Memory B cell (primary cell): ENCODE measurements around the gene PMPCA.

Experiments
- ATAC-seq: fragments of 150-1000 bp; cut with Tn5 transposase; 2 replicates; pipeline ENCODE4 v1.10.0; 2021; ENCODE audit warnings: low read depth, mild to moderate bottlenecking, moderate library complexity
- DNase-seq, 2 donors: peaks; one replicate each; pipeline ENCODE4 v3.0.0; 2022; ENCODE audit warnings: low spot score in 2 of 2
- H3K27ac Mint-ChIP-seq: one replicate; pipeline ENCODE4 v1.8.0; 2022; ENCODE audit warnings: mild to moderate bottlenecking, moderate library complexity, mixed read lengths
- H3K27me3 Mint-ChIP-seq: one replicate; pipeline ENCODE4 v1.8.0; 2022; ENCODE audit warnings: mixed read lengths
- H3K36me3 Mint-ChIP-seq: one replicate; pipeline ENCODE4 v1.8.0; 2022; ENCODE audit warnings: mild to moderate bottlenecking, mixed read lengths
- H3K4me1 Mint-ChIP-seq: one replicate; pipeline ENCODE4 v1.8.0; 2022; ENCODE audit warnings: mixed read lengths
- H3K4me3 Mint-ChIP-seq: one replicate; pipeline ENCODE4 v1.8.0; 2022; ENCODE audit warnings: mild to moderate bottlenecking, moderate library complexity, mixed read lengths
- H3K9me3 Mint-ChIP-seq: one replicate; pipeline ENCODE4 v1.8.0; 2022; ENCODE audit warnings: mixed read lengths

PMPCA gene

DNA sequence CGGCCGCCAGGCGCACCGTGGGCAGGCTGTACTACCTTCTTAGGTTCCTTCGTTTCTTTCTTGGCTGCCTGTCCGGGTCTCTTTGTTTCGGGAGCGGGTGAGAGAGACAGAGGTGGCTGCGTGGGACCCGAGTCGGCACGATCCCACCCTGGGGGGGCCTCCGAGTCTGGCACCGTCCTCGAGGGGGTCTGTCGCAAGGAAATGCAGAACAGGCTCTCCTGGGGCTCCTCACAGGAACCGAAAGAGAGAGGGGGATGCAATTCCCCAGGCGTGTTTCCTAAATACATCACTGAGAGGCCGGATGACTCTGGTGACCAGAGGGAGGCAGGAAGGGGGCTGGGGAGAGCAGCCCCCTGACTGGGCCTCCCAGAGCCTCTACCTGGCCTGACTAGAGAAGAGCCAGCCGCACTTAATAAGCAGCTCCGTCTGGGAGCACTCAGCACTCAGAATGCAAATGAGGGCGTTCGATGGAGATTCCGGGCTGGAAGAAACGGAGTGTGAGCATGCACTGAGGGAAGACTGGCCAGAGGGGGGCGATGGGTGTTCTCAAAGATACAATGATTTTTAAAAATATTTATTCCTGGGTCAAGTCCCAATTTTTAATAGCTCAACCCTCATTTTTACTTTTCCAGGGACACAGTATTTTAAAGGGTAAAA is 40.9 kb downstream of the PMPCA start:
- Mint-ChIP-seq H3K9me3 (no peaks in the 10 kb centered on the region), H3K27ac (no peak overlapping the region), H3K27me3 (no peaks in the 10 kb centered on the region), H3K4me1 (peaks cover 4% of the 10 kb centered on the region), H3K36me3 (peaks cover 38% of the 10 kb centered on the region), H3K4me3 (no peak overlapping the region)
- ATAC-seq = no peak
- no peak for DNase-seq

DNA sequence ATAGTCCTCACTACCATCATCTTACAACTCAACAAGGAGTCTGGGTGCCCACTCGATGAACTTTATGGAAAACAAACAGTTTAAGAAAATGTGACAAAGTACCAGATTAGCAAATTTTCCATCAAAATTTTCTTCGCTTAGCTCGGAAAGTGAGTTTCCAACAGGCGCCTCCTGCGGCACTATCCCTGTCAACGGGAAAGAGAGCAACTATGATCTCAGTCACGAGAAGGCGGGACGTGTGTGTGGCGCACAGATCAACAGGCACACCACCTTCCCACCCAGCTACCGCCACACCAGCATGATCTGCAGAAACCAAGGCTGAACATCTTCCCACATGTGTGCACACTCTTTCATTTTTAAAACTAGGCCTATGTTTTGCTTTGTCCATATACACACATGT is 42.9 kb downstream of the PMPCA start:
- Mint-ChIP-seq H3K9me3 (no peaks in the 10 kb centered on the region), H3K27ac (no peak overlapping the region)
- ATAC-seq = no peak

DNA sequence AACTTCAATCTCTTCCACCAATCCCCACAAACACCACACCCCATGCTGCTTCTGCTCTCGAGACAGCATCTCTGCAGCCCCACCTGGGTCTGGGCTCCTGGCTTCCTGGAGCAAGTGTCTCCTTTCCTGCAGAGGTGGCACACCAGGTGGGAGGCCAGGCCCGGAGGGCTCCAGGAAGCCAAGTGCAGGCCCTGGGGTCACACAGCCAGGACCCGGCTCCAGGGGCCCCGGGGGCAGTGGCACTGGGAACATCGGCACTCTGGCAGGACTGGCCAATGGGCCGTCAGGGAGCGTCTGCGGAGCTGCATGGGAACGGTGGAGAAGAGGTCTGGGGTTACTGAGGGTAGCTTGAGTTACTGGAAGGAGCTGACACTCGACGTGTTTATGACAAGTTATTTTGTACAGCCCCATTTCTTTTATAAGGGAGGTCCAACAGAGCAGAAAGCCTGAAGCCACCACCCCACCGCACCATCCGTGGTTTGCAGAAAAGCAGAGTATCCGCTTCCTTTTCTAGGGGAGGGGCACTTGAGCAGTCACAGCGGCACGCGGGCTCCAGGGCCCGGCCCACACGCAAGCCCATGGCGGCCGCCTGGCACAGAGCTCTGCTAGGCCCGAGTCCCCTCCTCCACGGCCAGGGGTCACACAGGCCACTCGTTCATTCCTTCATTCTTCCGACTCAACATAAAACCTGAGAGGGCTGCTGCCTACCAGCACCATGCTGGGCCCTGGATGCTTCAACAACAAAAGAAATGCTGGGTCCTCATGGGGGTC is 43.8 kb downstream of the PMPCA start:
- Mint-ChIP-seq H3K4me1 (peaks cover 2% of the 10 kb centered on the region), H3K27ac (peak overlapping the region; percentile 53), H3K36me3 (peaks cover 32% of the 10 kb centered on the region), H3K27me3 (no peaks in the 10 kb centered on the region), H3K4me3 (no peak overlapping the region), H3K9me3 (no peaks in the 10 kb centered on the region)
- DNase-seq (no peak), ATAC-seq (no peak)

More for the DNA sequence above, 42.9 kb downstream of the PMPCA start:
- DNase-seq = no peak
- Mint-ChIP-seq H3K4me3 (no peak overlapping the region), H3K4me1 (peaks cover 2% of the 10 kb centered on the region), H3K36me3 (peaks cover 29% of the 10 kb centered on the region), H3K27me3 (no peaks in the 10 kb centered on the region)

DNA sequence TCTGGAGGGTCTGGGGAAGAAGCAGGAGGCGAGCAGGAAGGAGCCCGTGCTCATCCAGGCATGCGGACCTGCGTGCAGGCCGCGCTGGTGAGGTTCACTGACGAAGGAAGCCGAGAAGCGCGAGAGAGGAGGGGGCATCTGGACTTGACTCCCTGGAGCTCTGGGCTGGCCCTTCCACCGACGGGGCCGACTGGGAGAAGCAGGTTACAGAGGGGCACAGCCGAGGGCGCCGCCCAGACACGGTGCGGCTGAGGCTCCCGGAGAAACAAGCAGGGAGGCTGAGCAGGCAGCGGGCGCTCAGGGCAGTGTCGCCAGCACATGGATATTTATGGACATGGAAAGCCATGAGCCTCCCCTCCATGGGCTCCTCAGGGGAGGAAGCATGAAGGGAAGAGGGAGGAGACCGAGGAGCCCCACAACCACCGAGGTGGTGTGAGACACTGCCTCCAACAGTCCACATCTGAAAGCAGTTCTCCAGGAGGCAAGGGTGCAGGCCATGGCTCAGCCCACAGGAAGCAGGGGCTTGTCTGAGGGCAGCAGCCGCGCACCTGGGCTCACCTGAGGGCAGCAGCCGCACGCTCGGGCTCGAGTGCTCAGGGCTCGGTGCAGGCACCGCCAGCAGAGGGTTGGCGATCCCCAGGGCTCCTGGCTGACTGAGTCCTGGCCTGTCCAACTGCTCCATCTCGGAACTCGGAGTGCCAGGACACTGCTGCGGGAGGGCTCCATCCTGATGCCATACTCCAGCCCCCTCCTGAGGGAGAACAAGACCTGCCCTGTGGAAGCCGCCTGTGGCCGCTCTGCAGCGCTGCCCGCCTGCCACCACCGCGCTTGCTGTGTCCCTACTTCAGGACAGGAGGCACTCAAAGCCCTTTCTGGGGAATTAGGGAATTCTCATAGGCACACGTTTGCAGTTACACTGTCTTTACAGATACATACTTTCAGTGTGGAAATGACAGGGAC is 44.9 kb downstream of the PMPCA start:
- Mint-ChIP-seq H3K36me3 (peaks cover 33% of the 10 kb centered on the region), H3K4me3 (no peak overlapping the region), H3K4me1 (peaks cover 2% of the 10 kb centered on the region), H3K27me3 (no peaks in the 10 kb centered on the region), H3K9me3 (no peaks in the 10 kb centered on the region), H3K27ac (peak overlapping the region; percentile 53)
- ATAC-seq = no peak
- no peak for DNase-seq

DNA sequence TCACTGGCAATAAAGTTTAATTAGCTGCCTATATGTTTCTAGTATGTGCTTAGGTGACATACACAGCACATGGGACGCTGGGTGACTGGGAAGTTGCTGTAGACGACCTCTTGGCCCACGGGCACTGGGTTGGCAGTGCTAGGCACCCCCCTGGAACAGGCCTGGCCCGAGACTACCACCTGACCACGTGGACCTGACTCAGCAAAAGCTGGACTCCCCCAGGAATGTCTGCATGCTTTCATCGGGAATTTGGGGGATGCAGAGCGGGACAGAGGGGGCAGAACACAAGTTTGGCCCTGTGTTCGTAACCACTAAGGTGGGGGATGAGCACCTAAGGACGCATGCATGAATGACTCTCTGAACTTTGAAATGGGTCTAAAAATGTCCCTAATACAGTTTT is 45.8 kb downstream of the PMPCA start:
- Mint-ChIP-seq H3K27me3 (no peaks in the 10 kb centered on the region), H3K4me3 (no peak overlapping the region), H3K4me1 (peaks cover 2% of the 10 kb centered on the region), H3K27ac (no peak overlapping the region), H3K9me3 (no peaks in the 10 kb centered on the region), H3K36me3 (peaks cover 25% of the 10 kb centered on the region)
- DNase-seq = no peak
- ATAC-seq = no peak

DNA sequence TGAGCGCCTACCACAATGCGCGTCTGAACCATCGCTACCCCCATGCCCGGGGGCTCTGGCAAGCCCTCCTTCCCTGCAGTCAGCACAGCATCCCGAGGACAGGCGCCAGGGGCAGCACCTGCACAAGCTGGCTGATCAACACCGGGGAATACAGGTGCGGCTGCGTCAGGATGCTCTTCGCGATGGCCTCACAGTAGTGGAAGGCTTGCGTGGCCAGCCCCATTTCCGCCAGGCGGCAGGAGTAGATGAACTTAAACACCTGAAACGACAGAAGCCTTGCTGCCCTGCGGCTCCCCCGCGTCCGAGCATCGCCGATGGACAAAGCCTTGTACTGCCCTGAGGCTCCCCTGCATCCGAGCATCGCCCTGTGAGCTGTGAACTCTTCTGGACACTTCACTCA is 46.9 kb downstream of the PMPCA start:
- DNase-seq (no peak), ATAC-seq (no peak)
- H3K9me3 Mint-ChIP-seq = no peaks in the 10 kb centered on the region
- H3K36me3 Mint-ChIP-seq = peaks cover 27% of the 10 kb centered on the region
- peaks cover 2% of the 10 kb centered on the region for H3K4me1 Mint-ChIP-seq
- H3K27me3 Mint-ChIP-seq = no peaks in the 10 kb centered on the region
- no peak overlapping the region for H3K27ac Mint-ChIP-seq
- no peak overlapping the region for H3K4me3 Mint-ChIP-seq

DNA sequence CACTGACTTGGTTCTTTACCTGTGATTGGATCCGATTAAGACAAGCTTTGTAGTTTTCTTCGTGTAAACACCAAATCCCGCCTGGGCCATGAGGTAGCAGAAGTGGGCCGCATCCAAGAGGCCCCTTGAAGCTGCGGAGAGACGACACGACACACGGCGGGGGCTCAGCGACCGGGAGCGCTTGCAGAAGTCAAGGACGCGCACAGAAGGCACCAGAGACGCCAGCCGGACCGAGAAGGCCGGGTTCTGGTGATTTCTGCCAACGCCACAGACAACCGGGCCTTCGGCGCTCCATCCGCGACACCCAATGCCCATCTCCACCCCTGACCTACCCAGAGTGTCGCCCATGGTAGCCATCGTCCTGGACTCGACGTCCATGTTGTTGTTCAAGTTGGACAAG is 49.0 kb downstream of the PMPCA start:
- no peak overlapping the region for H3K27ac Mint-ChIP-seq
- no peak overlapping the region for H3K4me3 Mint-ChIP-seq
- DNase-seq = no peak
- no peaks in the 10 kb centered on the region for H3K27me3 Mint-ChIP-seq
- no peaks in the 10 kb centered on the region for H3K9me3 Mint-ChIP-seq
- H3K36me3 Mint-ChIP-seq = peaks cover 28% of the 10 kb centered on the region
- no peak for ATAC-seq
- peaks cover 2% of the 10 kb centered on the region for H3K4me1 Mint-ChIP-seq

DNA sequence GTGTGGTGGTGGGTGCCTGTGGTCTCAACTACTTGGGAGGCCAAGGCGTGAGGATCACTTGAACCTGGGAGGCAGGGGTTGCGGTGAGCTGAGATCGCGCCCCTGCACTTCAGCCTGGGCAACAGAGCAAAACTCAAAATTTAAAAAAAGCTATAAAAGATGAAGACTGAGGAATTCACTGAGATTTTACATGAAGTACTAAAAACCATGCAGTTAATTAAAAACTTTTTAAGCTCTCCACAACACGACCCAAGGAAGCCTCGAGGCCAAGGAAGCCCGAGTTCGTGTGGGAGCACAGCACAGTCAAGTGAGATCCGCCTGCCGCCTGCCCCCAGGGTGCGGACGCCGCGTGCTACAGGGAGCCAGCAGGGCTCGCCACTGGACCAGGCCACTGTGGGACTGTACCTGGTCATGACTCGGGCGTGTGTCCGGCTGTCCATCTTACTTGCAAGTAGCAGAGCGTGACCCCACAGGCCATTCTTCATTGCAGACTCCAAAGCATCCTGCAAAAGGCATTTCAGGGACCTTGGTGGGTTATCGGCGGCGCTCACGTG is 50.4 kb downstream of the PMPCA start:
- no peaks in the 10 kb centered on the region for H3K9me3 Mint-ChIP-seq
- no peak for DNase-seq
- no peak overlapping the region for H3K27ac Mint-ChIP-seq
- no peak for ATAC-seq
- H3K36me3 Mint-ChIP-seq = peaks cover 29% of the 10 kb centered on the region
- no peaks in the 10 kb centered on the region for H3K27me3 Mint-ChIP-seq
- H3K4me3 Mint-ChIP-seq = no peak overlapping the region
- H3K4me1 Mint-ChIP-seq = no peaks in the 10 kb centered on the region

DNA sequence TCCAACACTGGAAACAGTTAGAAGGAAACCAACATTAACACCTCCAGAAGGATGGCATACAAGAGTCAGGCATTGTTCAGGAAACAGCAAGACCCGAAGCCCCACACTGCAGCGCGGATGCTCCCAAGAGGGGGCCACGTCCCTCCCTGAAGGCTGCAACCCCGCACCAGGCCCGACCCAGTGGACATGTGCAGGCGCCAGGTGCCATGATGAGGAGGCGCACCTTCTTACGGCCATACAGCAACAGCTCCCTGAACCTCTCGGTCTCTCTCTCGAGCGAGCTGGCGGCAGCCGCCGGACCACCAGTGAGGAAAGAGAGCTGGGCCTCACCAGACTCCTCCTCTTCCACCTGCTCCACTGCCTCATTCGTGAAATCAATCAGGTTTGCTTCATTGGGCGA is 52.2 kb downstream of the PMPCA start:
- Mint-ChIP-seq H3K4me3 (no peak overlapping the region), H3K4me1 (no peaks in the 10 kb centered on the region), H3K36me3 (peaks cover 33% of the 10 kb centered on the region), H3K27me3 (no peaks in the 10 kb centered on the region), H3K27ac (no peak overlapping the region), H3K9me3 (no peaks in the 10 kb centered on the region)
- DNase-seq (no peak), ATAC-seq (no peak)

DNA sequence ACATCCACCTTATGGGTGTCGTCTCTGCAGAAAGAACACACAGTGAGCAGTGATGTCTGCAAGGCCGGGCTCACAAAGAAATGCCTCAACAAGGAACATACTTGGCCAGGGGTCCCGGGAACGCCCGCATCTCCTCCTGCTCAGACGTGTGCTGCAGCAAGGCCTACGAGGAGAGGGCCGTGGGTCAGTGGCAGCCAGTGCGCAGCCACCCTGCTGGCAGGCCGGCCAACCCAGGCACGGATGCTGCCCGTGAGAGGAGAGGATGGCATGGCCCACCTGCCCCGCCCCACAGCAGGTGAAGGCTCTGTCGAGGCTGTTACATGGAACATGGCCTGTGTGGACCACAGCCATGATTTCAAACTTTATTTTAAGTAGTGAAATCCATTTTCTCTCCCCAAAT is 53.1 kb downstream of the PMPCA start:
- ATAC-seq (no peak), DNase-seq (no peak)
- H3K9me3 Mint-ChIP-seq = no peaks in the 10 kb centered on the region
- H3K27ac Mint-ChIP-seq = no peak overlapping the region
- no peaks in the 10 kb centered on the region for H3K4me1 Mint-ChIP-seq
- peaks cover 34% of the 10 kb centered on the region for H3K36me3 Mint-ChIP-seq
- no peak overlapping the region for H3K4me3 Mint-ChIP-seq
- H3K27me3 Mint-ChIP-seq = no peaks in the 10 kb centered on the region

DNA sequence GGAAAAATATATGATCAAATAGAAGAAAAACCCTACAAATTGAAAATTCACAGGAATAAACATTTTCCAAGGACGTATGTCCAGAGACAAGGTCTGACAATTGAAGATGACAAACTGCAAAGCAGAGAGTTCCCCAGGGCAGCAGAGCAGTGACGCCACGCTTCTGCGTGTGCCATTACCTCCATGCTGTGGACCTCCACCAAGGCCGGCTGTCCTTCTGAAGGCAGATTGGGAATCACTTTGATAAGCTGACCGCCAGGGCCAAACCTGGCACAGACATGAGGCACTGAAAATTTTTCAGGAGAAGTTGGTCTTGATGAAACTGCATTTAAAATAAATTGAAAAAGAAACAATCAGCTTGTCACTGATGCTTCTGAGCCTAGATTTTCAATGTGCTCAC is 53.8 kb downstream of the PMPCA start:
- H3K27me3 Mint-ChIP-seq = no peaks in the 10 kb centered on the region
- H3K27ac Mint-ChIP-seq = no peak overlapping the region
- DNase-seq (no peak), ATAC-seq (no peak)
- no peak overlapping the region for H3K4me3 Mint-ChIP-seq
- H3K9me3 Mint-ChIP-seq = no peaks in the 10 kb centered on the region
- peaks cover 28% of the 10 kb centered on the region for H3K36me3 Mint-ChIP-seq
- H3K4me1 Mint-ChIP-seq = no peaks in the 10 kb centered on the region

DNA sequence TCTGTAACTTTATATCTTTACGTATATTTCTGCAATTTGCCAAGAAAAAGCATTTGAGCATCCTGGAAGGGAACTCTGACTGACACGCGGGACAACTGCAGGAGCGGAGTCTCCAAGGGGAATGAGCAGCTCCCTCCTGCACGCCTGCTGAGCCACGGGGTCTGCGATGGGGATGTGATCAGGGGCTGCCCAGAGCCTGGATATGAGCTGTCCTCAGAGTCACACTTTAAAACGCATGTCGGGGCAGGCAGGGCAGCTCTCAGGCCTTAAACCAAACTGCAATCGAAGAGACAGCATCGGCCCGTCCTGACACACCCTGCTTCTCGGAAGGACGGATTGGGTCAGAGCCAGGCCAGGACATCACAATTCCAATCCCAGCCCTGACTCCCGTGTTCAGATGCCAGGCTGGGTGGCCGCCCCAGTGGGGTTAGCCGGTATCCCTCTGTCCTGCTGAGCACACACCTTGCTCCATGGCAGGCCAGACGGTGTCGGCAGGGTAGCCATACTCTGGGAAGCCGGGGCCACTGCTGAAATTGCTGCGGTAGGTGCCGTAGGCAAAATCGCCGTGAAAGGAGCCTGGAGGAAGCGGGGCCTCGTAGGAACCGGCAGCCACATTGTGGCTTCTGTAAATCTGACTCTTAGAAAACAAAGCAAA is 55.2 kb downstream of the PMPCA start:
- ATAC-seq = no peak
- H3K27me3 Mint-ChIP-seq = no peaks in the 10 kb centered on the region
- H3K27ac Mint-ChIP-seq = no peak overlapping the region
- H3K36me3 Mint-ChIP-seq = peaks cover 23% of the 10 kb centered on the region
- no peak for DNase-seq
- no peak overlapping the region for H3K4me3 Mint-ChIP-seq
- H3K4me1 Mint-ChIP-seq = no peaks in the 10 kb centered on the region
- H3K9me3 Mint-ChIP-seq = no peaks in the 10 kb centered on the region

DNA sequence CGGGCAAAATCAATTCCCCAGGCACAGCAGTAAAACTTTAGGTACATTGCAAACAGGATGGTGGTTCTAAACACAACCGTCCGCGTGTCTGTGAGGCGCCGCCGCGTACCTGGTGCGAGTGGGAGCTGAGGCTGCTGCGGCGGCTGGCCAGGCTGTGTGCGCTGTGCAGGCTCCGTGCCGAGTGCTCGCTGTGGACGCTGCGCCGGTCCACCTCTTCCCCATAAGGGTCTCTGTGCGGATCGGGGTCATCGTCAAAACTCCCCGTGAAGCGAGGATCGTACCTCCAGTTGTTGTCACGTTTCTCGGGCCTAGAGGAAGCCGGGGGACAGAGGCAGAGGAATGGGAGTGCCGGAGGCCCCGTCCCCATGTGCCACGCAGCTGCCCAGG is 55.7 kb downstream of the PMPCA start:
- DNase-seq (no peak), ATAC-seq (no peak)
- H3K9me3 Mint-ChIP-seq = no peaks in the 10 kb centered on the region
- no peaks in the 10 kb centered on the region for H3K27me3 Mint-ChIP-seq
- H3K4me1 Mint-ChIP-seq = no peaks in the 10 kb centered on the region
- no peak overlapping the region for H3K27ac Mint-ChIP-seq
- H3K36me3 Mint-ChIP-seq = peaks cover 25% of the 10 kb centered on the region
- no peak overlapping the region for H3K4me3 Mint-ChIP-seq
